ENCODE data around the gene ROCK2. TPM values are rescaled to one million over a fixed set of nuclear protein-coding genes. Genes with fewer than 3 reads are reported as not detected.
A peak's percentile ranks its signal among the peaks of the same experiment; 100 is the strongest.

ROCK2 gene
- total and polyA plus RNA-seq, 9 of the 15 experiments (the other 6 are each of a cell fraction or from before 2014, with no cell fraction given): 4.9 to 30.6 (median 14.3) TPM

GRCh38 chr2:11333427-11334183 lies 10.8 kb downstream of the ROCK2 start (continued):
- no peak for TF ChIP-seq ATF6 (CRISPR knock-in tag; IDR thresholded peaks at IDR 0.05)
- TF ChIP-seq TRIM28 (IDR thresholded peaks at IDR 0.05): no peak
- TF ChIP-seq NFE2 (IDR thresholded peaks at IDR 0.05; ENCODE audit: low read depth): 0 out of 2 replicates have a peak, but pooled peaks have one; percentile 7

- peaks cover 88% of the 10 kb centered on the region for H3K79me2 ChIP-seq (ENCODE audit: control insufficient read depth, insufficient read depth, low read length)
- H3K4me1 ChIP-seq (replicated peaks in 1 of 2; ENCODE audit: control insufficient read depth in 2 of 2, insufficient read depth in 2 of 2, low read length in 2 of 2): peaks cover 0 to 4% of the 10 kb centered on the region in 2 experiments; a peak in 2 of 5 replicates
- WGBS (ENCODE audit: insufficient coverage, low coverage, missing lambda C conversion rate): 88% methylated on average over 1 of the region's 1 CpG
- in situ Hi-C loops (cut with MboI): no loop called here
- no peaks in the 10 kb centered on the region for H3K36me3 ChIP-seq (ENCODE audit: control insufficient read depth, insufficient read depth, low read length)
- ATAC-seq (no peak), FAIRE-seq (no peak), DNase-seq (ENCODE audit: extremely low read depth in 1 of 4, low spot score in 3 of 4) (no peak)
- ChIA-PET POLR2A (interaction anchor here (1.0 kb wide), 1 partner anchor 11 kb away, joined by 3 read pairs; no protein-coding TSS in a partner anchor), CTCF (ENCODE audit: low intra/inter-chr PET ratio) (no interaction called here)
- no peaks in the 10 kb centered on the region for H3K27me3 ChIP-seq (ENCODE audit: control insufficient read depth in 2 of 2, insufficient read depth in 2 of 2, low read length in 2 of 2)
- H3K9me1 ChIP-seq (ENCODE audit: control insufficient read depth, insufficient read depth, low read length): no peaks in the 10 kb centered on the region
- H3K9me3 ChIP-seq (replicated peaks; ENCODE audit: control insufficient read depth, insufficient read depth, low read depth, low read length): no peaks in the 10 kb centered on the region
- H2AFZ ChIP-seq (ENCODE audit: low read depth, low read length): no peak overlapping the region
- no peak overlapping the region for H3K4me2 ChIP-seq (ENCODE audit: insufficient read depth, low read length)
- no peak overlapping the region for H3K4me3 ChIP-seq
- H3K9ac ChIP-seq (ENCODE audit: insufficient read depth in 1 of 2, low read depth in 2 of 2, low read length in 2 of 2): no peak overlapping the region
- TF ChIP-seq U2AF2 (optimal IDR thresholded peaks at IDR 0.05; ENCODE audit: low read depth, low read length): no peak
- peak; percentile 43 for TF ChIP-seq NFIC (IDR thresholded peaks at IDR 0.05)
- H4K20me1 ChIP-seq (replicated peaks; ENCODE audit: control insufficient read depth, insufficient read depth, low read length): no peaks in the 10 kb centered on the region; the same call in 1 of the 2 replicates
- no TSS peak for BruUV-seq (replicated peaks)
- intact Hi-C loops (cut with micrococcal nuclease): no loop called here
- H3K27ac ChIP-seq (ENCODE audit: extremely low read depth, low read depth, low read length): no peak overlapping the region
Observed at GRCh38 chr2:11332596-11332995, 11.8 kb downstream of the ROCK2 start.
